ENCODE results near the gene SREK1.

SREK1 gene, protein sequence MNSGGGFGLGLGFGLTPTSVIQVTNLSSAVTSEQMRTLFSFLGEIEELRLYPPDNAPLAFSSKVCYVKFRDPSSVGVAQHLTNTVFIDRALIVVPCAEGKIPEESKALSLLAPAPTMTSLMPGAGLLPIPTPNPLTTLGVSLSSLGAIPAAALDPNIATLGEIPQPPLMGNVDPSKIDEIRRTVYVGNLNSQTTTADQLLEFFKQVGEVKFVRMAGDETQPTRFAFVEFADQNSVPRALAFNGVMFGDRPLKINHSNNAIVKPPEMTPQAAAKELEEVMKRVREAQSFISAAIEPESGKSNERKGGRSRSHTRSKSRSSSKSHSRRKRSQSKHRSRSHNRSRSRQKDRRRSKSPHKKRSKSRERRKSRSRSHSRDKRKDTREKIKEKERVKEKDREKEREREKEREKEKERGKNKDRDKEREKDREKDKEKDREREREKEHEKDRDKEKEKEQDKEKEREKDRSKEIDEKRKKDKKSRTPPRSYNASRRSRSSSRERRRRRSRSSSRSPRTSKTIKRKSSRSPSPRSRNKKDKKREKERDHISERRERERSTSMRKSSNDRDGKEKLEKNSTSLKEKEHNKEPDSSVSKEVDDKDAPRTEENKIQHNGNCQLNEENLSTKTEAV

DNA sequence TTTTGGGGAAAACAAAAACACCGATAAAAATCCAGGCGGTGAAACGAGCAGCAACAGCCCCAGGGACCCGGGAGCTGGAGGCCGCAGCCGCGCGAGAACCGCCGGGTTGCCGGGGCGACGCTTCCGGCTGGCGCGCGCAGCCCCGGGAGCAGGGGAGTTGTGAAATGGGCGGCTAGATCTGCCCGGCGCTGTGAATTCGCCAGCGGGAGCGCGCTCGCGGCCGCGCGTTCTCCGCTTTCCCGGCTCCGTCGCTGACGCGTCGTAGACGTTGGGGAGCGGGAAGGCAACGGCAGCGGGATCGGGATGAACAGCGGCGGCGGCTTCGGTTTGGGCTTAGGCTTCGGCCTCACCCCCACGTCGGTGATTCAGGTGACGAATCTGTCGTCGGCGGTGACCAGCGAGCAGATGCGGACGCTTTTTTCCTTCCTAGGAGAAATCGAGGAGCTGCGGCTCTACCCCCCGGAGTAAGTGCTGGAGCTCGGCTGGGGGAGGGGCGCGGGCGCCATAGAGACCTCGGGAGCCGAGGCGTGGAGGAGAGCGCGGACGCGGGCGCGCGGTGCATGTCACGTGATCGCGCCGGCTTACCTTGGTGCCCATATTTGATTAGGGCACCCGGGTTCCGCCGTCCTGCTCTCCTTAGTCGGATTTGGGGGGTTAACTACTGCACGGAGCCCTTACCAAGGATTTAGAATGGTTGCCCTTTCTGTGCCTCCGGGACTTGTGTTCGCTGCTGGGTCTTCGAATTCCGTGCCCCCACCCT lies at the start of gene SREK1:
Gene SREK1, plus strand, starts transcription at position 227 of the 760 bp plus-strand sequence. Its CDS starts 77 bp downstream, at position 304.
- DNase-seq (ENCODE audit: insufficient read length, low spot score) (peak; percentile 73), FAIRE-seq (no peak)
- TF ChIP-seq, protein P1, sequence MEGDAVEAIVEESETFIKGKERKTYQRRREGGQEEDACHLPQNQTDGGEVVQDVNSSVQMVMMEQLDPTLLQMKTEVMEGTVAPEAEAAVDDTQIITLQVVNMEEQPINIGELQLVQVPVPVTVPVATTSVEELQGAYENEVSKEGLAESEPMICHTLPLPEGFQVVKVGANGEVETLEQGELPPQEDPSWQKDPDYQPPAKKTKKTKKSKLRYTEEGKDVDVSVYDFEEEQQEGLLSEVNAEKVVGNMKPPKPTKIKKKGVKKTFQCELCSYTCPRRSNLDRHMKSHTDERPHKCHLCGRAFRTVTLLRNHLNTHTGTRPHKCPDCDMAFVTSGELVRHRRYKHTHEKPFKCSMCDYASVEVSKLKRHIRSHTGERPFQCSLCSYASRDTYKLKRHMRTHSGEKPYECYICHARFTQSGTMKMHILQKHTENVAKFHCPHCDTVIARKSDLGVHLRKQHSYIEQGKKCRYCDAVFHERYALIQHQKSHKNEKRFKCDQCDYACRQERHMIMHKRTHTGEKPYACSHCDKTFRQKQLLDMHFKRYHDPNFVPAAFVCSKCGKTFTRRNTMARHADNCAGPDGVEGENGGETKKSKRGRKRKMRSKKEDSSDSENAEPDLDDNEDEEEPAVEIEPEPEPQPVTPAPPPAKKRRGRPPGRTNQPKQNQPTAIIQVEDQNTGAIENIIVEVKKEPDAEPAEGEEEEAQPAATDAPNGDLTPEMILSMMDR (IDR thresholded peaks at IDR 0.05; ENCODE audit: insufficient read depth, missing control alignments) = no peak

DNA sequence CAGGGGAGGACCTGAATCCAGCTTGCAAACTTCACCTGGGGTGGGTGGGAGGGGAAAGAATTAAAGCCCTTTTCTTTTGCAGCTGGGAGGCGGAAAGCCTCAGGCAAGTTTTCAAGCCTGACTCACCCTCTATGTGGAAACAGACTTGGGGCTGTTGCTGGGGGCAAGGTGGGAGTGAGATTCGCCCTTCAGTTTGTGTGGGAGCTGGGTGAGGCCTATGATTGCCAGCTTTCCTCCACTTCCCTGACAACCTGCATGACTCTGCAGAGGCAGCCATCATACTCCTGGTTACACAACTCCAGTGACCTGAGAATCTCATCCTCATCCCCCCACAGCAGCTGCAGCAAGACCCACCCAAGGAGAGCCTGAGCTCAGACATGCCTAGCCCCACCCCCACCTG lies 43.2 kb upstream of the SREK1 start:
- no peak for DNase-seq (ENCODE audit: insufficient read length, low spot score)
- TF ChIP-seq, protein P1 (IDR thresholded peaks at IDR 0.05; ENCODE audit: insufficient read depth, missing control alignments) = no peak
- FAIRE-seq = no peak

DNA sequence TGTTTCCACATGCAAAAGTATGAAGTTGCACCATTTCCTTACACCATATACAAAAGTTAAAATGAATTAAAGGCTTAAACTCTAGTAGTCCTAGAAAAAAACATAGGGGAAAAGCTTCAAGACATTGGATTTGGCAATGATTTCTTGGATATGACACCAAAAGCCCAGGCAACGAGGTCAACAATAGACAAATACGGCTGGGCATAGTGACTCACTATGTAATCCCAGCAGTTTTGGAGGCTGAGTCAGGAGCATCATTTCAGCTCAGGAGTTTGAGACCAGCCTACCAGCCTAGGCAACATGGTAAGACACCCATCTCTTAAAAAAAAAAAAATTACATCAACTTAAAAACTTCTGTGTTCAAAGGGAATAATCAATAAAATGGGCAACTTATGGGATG lies 30.9 kb upstream of the SREK1 start:
- TF ChIP-seq, protein P1 (IDR thresholded peaks at IDR 0.05; ENCODE audit: insufficient read depth, missing control alignments) = no peak
- FAIRE-seq = no peak
- DNase-seq (ENCODE audit: insufficient read length, low spot score) = no peak

DNA sequence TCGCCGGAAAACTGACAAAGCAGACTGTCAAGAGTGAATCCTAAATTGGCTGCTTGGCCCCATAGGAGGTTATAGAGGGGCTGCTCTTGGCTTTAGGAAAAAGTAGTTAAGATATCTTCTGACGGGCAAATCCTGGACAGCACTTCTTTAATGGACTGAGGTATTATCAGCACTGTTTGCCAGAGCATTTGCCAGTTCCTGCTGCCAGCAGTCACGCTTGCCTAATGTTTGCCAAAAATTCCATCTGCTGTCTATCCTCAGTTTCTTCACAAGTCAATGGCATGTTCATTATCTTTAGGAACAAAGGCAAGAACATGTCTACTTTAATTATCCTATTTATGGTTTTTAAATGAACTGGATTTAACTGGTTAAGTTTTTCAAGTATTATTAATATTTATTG lies 25.8 kb upstream of the SREK1 start:
- TF ChIP-seq, protein P1 (IDR thresholded peaks at IDR 0.05; ENCODE audit: insufficient read depth, missing control alignments) = no peak
- DNase-seq (ENCODE audit: insufficient read length, low spot score) (no peak), FAIRE-seq (no peak)

DNA sequence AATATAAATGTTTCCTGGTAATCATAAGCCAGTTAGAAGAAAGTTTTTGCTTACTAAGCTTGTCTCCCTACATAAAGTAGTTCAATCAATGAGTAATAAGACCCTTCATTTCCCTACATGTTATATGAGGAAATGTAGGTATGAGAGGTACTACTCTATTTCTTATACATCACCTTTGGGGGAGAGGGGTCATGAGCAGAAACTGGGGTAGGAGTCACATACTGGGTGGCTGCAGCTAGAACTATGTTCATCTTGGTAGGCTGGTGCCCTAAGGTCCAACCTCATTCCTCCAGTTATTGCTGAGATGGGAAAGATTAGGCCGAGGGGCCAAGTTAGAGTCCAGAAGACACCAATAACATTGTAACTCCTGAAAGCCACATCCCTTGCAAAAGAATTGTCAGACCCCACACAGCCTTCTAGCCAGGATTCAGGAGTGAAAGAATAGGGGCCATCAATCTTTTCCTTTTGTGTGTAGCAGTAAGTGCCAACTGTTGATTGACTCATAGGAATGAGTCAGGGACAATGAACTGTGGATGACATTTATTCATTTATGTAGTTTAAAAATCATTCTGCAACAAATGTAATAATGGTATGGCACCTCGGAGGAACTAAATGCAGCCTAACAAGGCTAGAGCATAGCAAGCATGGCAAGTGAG lies 21.6 kb upstream of the SREK1 start:
- TF ChIP-seq, protein P1 (IDR thresholded peaks at IDR 0.05; ENCODE audit: insufficient read depth, missing control alignments) = no peak
- FAIRE-seq = no peak
- DNase-seq (ENCODE audit: insufficient read length, low spot score) = no peak

DNA sequence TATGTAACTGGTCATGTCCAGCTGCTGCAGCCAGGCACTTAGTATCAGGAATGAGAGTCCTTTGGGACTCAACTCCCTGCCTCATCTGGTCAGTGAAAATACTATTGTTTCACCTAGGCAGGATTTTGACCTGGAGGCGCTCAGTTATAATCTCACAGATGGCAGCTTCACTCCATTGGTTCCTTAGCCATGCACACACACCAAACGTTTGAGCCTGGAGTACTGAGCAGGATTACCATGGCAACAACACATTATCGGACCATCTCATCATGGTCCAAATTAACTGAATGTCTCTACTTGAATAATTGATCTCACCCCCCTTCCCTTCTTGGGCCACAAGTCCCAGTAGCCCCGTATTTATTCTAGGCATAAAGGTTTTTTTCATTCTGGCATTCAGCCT lies 15.0 kb upstream of the SREK1 start:
- DNase-seq (ENCODE audit: insufficient read length, low spot score) = no peak
- FAIRE-seq = no peak
- TF ChIP-seq, protein P1 (IDR thresholded peaks at IDR 0.05; ENCODE audit: insufficient read depth, missing control alignments) = no peak

All from D721Med (cell line).